Prostate gland (tissue), 2 donors: ENCODE data around the gene ENGASE. TPM values are rescaled to one million over a fixed set of nuclear protein-coding genes. Genes with fewer than 3 reads are reported as not detected.

Source experiments
- DNase-seq: peaks from one replicate; pipeline ENCODE4 v3.0.0-alpha.2; 2019; ENCODE audit warnings: low spot score
- H3K27ac ChIP-seq, 2 donors: fragments of 200-600 bp; sonication (generic); 2 replicates each; pipeline ENCODE4 v1.5.1; 2017 to 2019
- H3K27me3 ChIP-seq: fragments of 200-600 bp; sonication (generic); replicated peaks from 2 replicates; pipeline ENCODE4 v1.5.1; 2019; ENCODE audit not compliant: insufficient read depth
- H3K36me3 ChIP-seq, 2 donors: fragments of 200-600 bp; sonication (generic); 1 replicate in 1 of 2; 2 replicates in 1 of 2; pipeline versions ENCODE4 v1.5.1 to v1.8.1; 2017 to 2019
- H3K4me1 ChIP-seq: fragments of 200-600 bp; sonication (generic); replicated peaks from 2 replicates; pipeline ENCODE4 v1.5.1; 2019
- H3K4me3 ChIP-seq, 2 donors: fragments of 200-600 bp; sonication (generic); 2 replicates each; pipeline ENCODE4 v1.5.1; 2017 to 2019
- H3K9me3 ChIP-seq: fragments of 200-600 bp; sonication (generic); 2 replicates; pipeline ENCODE4 v1.5.1; 2017
- POLR2A ChIP-seq: fragments of 450-650 bp; IDR thresholded peaks from one replicate; pipeline ENCODE4 v1.6.1; 2016; ENCODE audit warnings: antibody characterized with exemption, mild to moderate bottlenecking
- POLR2AphosphoS5 ChIP-seq: sonication (generic); formaldehyde crosslinking; IDR thresholded peaks from one replicate; pipeline ENCODE4 v1.6.1; 2017; ENCODE audit warnings: antibody characterized with exemption
- WGBS: methylation state at CpG from one replicate; pipeline ENCODE4 v1.1.5; 2018; 5-methylcytosine and 5-hydroxymethylcytosine counted together
- intact Hi-C: fragments of 100-400 bp; cut with DNase I; formaldehyde crosslinking; loops from one replicate; pipeline ENCODE4 v1.14.2; 2022
- total RNA-seq, 2 donors: library from RNA; depleted of rRNA; stranded (reverse); fragments of >200 nt; gene quantifications; one replicate each; pipeline ENCODE4 v1.1.0, GENCODE V29; 2016
- TF ChIP-seq, protein P1 (sequence below), 4 experiments: fragments of 200-600 bp in 2 of 4; fragments of 450-650 bp in 2 of 4; sonication (generic) in 2 of 4; IDR thresholded peaks; 1 replicate in 3 of 4; 2 replicates in 1 of 4; pipeline ENCODE4 v1.5.1; 2016 to 2019; ENCODE audit warnings: antibody characterized with exemption in 4 of 4, mild to moderate bottlenecking in 2 of 4, moderate library complexity in 2 of 4

ENGASE gene
- total RNA-seq, 2 donors from 2014 or later = 19.4 to 45.7 TPM

DNA sequence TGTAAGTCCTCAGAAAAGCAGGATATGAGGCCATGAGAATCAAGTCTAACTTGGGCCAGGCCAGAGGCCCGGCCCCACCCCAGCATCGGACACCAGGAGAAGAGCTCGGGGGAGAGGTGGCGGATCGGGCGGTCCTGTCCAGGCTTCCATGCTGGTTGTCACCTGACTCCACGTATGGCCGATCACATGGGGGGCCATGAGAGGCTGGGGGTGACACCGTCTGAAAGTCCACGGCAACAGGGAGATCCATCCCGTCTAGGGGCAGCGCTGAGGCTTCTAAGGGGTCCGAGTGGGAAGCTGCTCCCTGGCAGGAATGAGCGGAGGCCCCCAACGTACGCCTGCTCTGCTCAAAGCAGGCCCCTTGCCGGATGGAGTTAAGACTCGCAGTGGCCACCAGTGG lies 25.8 kb downstream of the ENGASE start:
- 67% methylated on average over 18 of the region's 18 CpGs for WGBS
- no peak overlapping the region for H3K27ac ChIP-seq
- no peaks in the 10 kb centered on the region for H3K9me3 ChIP-seq
- DNase-seq = no peak
- TF ChIP-seq POLR2AphosphoS5 = no peak
- TF ChIP-seq, protein P1, sequence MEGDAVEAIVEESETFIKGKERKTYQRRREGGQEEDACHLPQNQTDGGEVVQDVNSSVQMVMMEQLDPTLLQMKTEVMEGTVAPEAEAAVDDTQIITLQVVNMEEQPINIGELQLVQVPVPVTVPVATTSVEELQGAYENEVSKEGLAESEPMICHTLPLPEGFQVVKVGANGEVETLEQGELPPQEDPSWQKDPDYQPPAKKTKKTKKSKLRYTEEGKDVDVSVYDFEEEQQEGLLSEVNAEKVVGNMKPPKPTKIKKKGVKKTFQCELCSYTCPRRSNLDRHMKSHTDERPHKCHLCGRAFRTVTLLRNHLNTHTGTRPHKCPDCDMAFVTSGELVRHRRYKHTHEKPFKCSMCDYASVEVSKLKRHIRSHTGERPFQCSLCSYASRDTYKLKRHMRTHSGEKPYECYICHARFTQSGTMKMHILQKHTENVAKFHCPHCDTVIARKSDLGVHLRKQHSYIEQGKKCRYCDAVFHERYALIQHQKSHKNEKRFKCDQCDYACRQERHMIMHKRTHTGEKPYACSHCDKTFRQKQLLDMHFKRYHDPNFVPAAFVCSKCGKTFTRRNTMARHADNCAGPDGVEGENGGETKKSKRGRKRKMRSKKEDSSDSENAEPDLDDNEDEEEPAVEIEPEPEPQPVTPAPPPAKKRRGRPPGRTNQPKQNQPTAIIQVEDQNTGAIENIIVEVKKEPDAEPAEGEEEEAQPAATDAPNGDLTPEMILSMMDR (IDR thresholded peaks at IDR 0.05) = no peak
- no peak for TF ChIP-seq POLR2A
- intact Hi-C loops = no loop called here
- H3K36me3 ChIP-seq = no peaks in the 10 kb centered on the region
- H3K4me1 ChIP-seq = peaks cover 7% of the 10 kb centered on the region
- H3K4me3 ChIP-seq = no peak overlapping the region
- H3K27me3 ChIP-seq = peaks cover 36% of the 10 kb centered on the region

GRCh38 chr17:79101111-79101673 lies 26.6 kb downstream of the ENGASE start:
- H3K36me3 ChIP-seq = no peaks in the 10 kb centered on the region
- no peak overlapping the region for H3K27ac ChIP-seq
- WGBS = 76% methylated on average over 8 of the region's 13 CpGs
- peaks cover 7% of the 10 kb centered on the region for H3K4me1 ChIP-seq
- intact Hi-C loops = no loop called here
- H3K4me3 ChIP-seq = no peak overlapping the region
- H3K27me3 ChIP-seq = peaks cover 36% of the 10 kb centered on the region
- no peak for DNase-seq
- H3K9me3 ChIP-seq = no peaks in the 10 kb centered on the region
- TF ChIP-seq, protein P1 (IDR thresholded peaks at IDR 0.05) = no peak
- TF ChIP-seq POLR2AphosphoS5 = no peak

- no peaks in the 10 kb centered on the region for H3K9me3 ChIP-seq
- DNase-seq = no peak
- peaks cover under 1% of the 10 kb centered on the region for H3K4me1 ChIP-seq
- H3K27ac ChIP-seq = no peak overlapping the region
- TF ChIP-seq POLR2AphosphoS5 (no peak), POLR2A (no peak)
- TF ChIP-seq, protein P1 (IDR thresholded peaks at IDR 0.05) = no peak
- 100% methylated on average over 2 of the region's 7 CpGs for WGBS
- no peak overlapping the region for H3K4me3 ChIP-seq
- intact Hi-C loops = no loop called here
- no peaks in the 10 kb centered on the region for H3K36me3 ChIP-seq
- peaks cover 32% of the 10 kb centered on the region for H3K27me3 ChIP-seq
These were observed 27.6 kb downstream of the ENGASE start for GRCh38 chr17:79102214-79102613.

- DNase-seq = no peak
- no peak overlapping the region for H3K27ac ChIP-seq
- H3K27me3 ChIP-seq = peaks cover 23% of the 10 kb centered on the region
- WGBS = 78% methylated on average over 7 of the region's 12 CpGs
- no peak for TF ChIP-seq POLR2A
- no peak overlapping the region for H3K4me3 ChIP-seq
- intact Hi-C loops = no loop called here
- no peaks in the 10 kb centered on the region for H3K36me3 ChIP-seq
- no peaks in the 10 kb centered on the region for H3K9me3 ChIP-seq
- no peaks in the 10 kb centered on the region for H3K4me1 ChIP-seq
These were observed 30.4 kb downstream of the ENGASE start for GRCh38 chr17:79104898-79105600.

- H3K4me3 ChIP-seq = no peak overlapping the region
- no peak for DNase-seq
- H3K4me1 ChIP-seq = no peaks in the 10 kb centered on the region
- no peak overlapping the region for H3K27ac ChIP-seq
- TF ChIP-seq, protein P1 (IDR thresholded peaks at IDR 0.05) = no peak
- intact Hi-C loops = no loop called here
- 94% methylated on average over 6 of the region's 14 CpGs for WGBS
- H3K9me3 ChIP-seq = no peaks in the 10 kb centered on the region
- no peaks in the 10 kb centered on the region for H3K36me3 ChIP-seq
- peaks cover 18% of the 10 kb centered on the region for H3K27me3 ChIP-seq
These were observed 31.3 kb downstream of the ENGASE start for GRCh38 chr17:79105937-79106336.
